ES-I3 (cell line): ENCODE data around the gene SP100.
"Not testable (repeated sequence)": the region's sequence is repeated elsewhere in the genome, so short reads cannot be mapped to it uniquely, and the experiment has no call there.

ENCODE experiments used
- H3K36me3 ChIP-seq: 2 replicates; pipeline ENCODE4 v1.6.1; 2013; ENCODE audit warnings: mild to moderate bottlenecking, low read length, control low read depth, moderate library complexity; ENCODE audit not compliant: insufficient read depth
- H3K4me1 ChIP-seq: 2 replicates; pipeline ENCODE4 v1.6.1; 2013; ENCODE audit warnings: mild to moderate bottlenecking, control low read depth, low read length; ENCODE audit not compliant: insufficient read depth
- H3K9ac ChIP-seq: 2 replicates; pipeline ENCODE4 v1.6.1; 2013; ENCODE audit warnings: low read depth, mild to moderate bottlenecking, low read length, moderate library complexity
- H3K9me3 ChIP-seq: 2 replicates; pipeline ENCODE4 v1.6.1; 2013; ENCODE audit warnings: mild to moderate bottlenecking, low read length, moderate library complexity; ENCODE audit not compliant: control insufficient read depth, insufficient read depth

SP100 gene

GRCh38 chr2:230416061-230416721, at the start of gene SP100:
Gene SP100, plus strand, starts transcription at chr2:230416201. Its CDS starts 96 bp downstream, at chr2:230416297.
- peak within 1 kb of the TSS; percentile 38; the same call in 1 of the 2 replicates for H3K9ac ChIP-seq
- H3K4me1 ChIP-seq: peaks cover 8% of the 10 kb centered on the region; the same call in 1 of the 2 replicates
- H3K36me3 ChIP-seq: no peaks in the 10 kb centered on the region
- no peaks in the 10 kb centered on the region for H3K9me3 ChIP-seq

GRCh38 chr2:230382108-230382507, 33.9 kb upstream of the SP100 start:
- H3K9me3 ChIP-seq: no peaks in the 10 kb centered on the region
- no peak overlapping the region for H3K9ac ChIP-seq
- peaks cover 3% of the 10 kb centered on the region; the same call in 1 of the 2 replicates for H3K36me3 ChIP-seq
- no peaks in the 10 kb centered on the region for H3K4me1 ChIP-seq

- Histone ChIP-seq H3K9me3 (no peaks in the 10 kb centered on the region), H3K9ac (no peak overlapping the region), H3K36me3 (peaks cover 3% of the 10 kb centered on the region; the same call in 1 of the 2 replicates), H3K4me1 (no peaks in the 10 kb centered on the region)
Measured at GRCh38 chr2:230383453-230383852, 32.5 kb upstream of the SP100 start.

- H3K36me3 ChIP-seq: peaks cover 4% of the 10 kb centered on the region; the same call in 1 of the 2 replicates
- no peaks in the 10 kb centered on the region for H3K9me3 ChIP-seq
- no peak overlapping the region for H3K9ac ChIP-seq
- H3K4me1 ChIP-seq: no peaks in the 10 kb centered on the region
Measured at GRCh38 chr2:230384986-230385385, 31.0 kb upstream of the SP100 start.

- peaks cover 5% of the 10 kb centered on the region; the same call in 1 of the 2 replicates for H3K9me3 ChIP-seq
- peaks cover 7% of the 10 kb centered on the region for H3K36me3 ChIP-seq
- H3K4me1 ChIP-seq: no peaks in the 10 kb centered on the region
- no peak overlapping the region for H3K9ac ChIP-seq
Measured at GRCh38 chr2:230394301-230394700, 21.7 kb upstream of the SP100 start.

- not testable (repeated sequence) for H3K36me3 ChIP-seq, H3K4me1 ChIP-seq, H3K9ac ChIP-seq, H3K9me3 ChIP-seq
Measured at GRCh38 chr2:230398698-230399097, 17.3 kb upstream of the SP100 start.

GRCh38 chr2:230400041-230400440, 16.0 kb upstream of the SP100 start:
- Histone ChIP-seq H3K4me1 (no peaks in the 10 kb centered on the region), H3K36me3 (peaks cover 4% of the 10 kb centered on the region; the same call in 1 of the 2 replicates), H3K9me3 (peaks cover 5% of the 10 kb centered on the region; the same call in 1 of the 2 replicates), H3K9ac (no peak overlapping the region)

- H3K4me1 ChIP-seq: no peaks in the 10 kb centered on the region
- H3K9ac ChIP-seq: no peak overlapping the region
- peaks cover 5% of the 10 kb centered on the region; the same call in 1 of the 2 replicates for H3K9me3 ChIP-seq
- H3K36me3 ChIP-seq: peaks cover 4% of the 10 kb centered on the region; the same call in 1 of the 2 replicates
Measured at GRCh38 chr2:230400454-230400853, 15.5 kb upstream of the SP100 start.

- not testable (repeated sequence) for H3K4me1 ChIP-seq, H3K9ac ChIP-seq, H3K36me3 ChIP-seq
Measured at GRCh38 chr2:230401026-230401425, 15.0 kb upstream of the SP100 start.

GRCh38 chr2:230403746-230404145, 12.3 kb upstream of the SP100 start:
- Histone ChIP-seq H3K9me3 (no peaks in the 10 kb centered on the region), H3K36me3 (no peaks in the 10 kb centered on the region), H3K9ac (no peak overlapping the region), H3K4me1 (no peaks in the 10 kb centered on the region)

More at GRCh38 chr2:230401026-230401425, 15.0 kb upstream of the SP100 start:
- H3K9me3 ChIP-seq: not testable (repeated sequence)

- Histone ChIP-seq H3K36me3 (no peaks in the 10 kb centered on the region), H3K4me1 (no peaks in the 10 kb centered on the region), H3K9ac (no peak overlapping the region), H3K9me3 (no peaks in the 10 kb centered on the region)
Measured at GRCh38 chr2:230405824-230406223, 10.2 kb upstream of the SP100 start.

GRCh38 chr2:230408244-230408842, 7.7 kb upstream of the SP100 start:
- Histone ChIP-seq H3K4me1 (peaks cover 3% of the 10 kb centered on the region; the same call in 1 of the 2 replicates), H3K36me3 (no peaks in the 10 kb centered on the region), H3K9me3 (no peaks in the 10 kb centered on the region), H3K9ac (no peak overlapping the region)

- H3K9ac ChIP-seq, H3K4me1 ChIP-seq, H3K36me3 ChIP-seq, H3K9me3 ChIP-seq: not testable (repeated sequence)
Measured at GRCh38 chr2:230409316-230409715, 6.7 kb upstream of the SP100 start.

GRCh38 chr2:230410263-230410662, 5.7 kb upstream of the SP100 start:
- Histone ChIP-seq H3K9me3 (no peaks in the 10 kb centered on the region), H3K4me1 (peaks cover 3% of the 10 kb centered on the region; the same call in 1 of the 2 replicates), H3K36me3 (no peaks in the 10 kb centered on the region), H3K9ac (no peak overlapping the region)
